K562 (cell line): ENCODE measurements around the gene TSR3. TPM values are rescaled to one million over a fixed set of nuclear protein-coding genes. Genes with fewer than 3 reads are reported as not detected.

Experiments
- ATAC-seq: fragments of 200-7000 bp; cut with Tn5 transposase; 3 replicates; pipeline ENCODE4 v1.9.1; 2020; ENCODE audit warnings: moderate library complexity
- BruUV-seq: library from RNA; stranded (reverse); fragments of 400-500 nt; replicated peaks from 2 replicates; lab custom pipeline; 2021; lab: Mats Ljungman, UMichigan
- CTCF ChIA-PET: fragments of 300-600 bp; formaldehyde crosslinking; extraction: SDS; loops from one replicate; lab custom pipeline; 2021; ENCODE audit warnings: low intra/inter-chr PET ratio; lab: Yijun Ruan, JAX
- POLR2A ChIA-PET: fragments of 300-600, 350-650 bp; sonication (Branson Sonifier 250); formaldehyde crosslinking; extraction: SDS; loops from one replicate; lab custom pipeline; 2021; ENCODE audit warnings: antibody characterized with exemption, inconsistent platforms; lab: Yijun Ruan, JAX
- DNase-seq, 4 experiments: peaks; one replicate each; pipeline versions ENCODE4 v3.0.0 to v3.0.0-alpha.2; 2011 to 2018; ENCODE audit warnings: low spot score in 3 of 4, mixed read lengths in 3 of 4; ENCODE audit errors: extremely low read depth in 1 of 4
- FAIRE-seq: peaks from 2 replicates; lab custom pipeline; 2011; peaks lifted over from hg19 to GRCh38; lab: Jason Lieb, UNC
- H2AFZ ChIP-seq: 2 replicates; pipeline ENCODE4 v1.6.0; 2011; ENCODE audit warnings: low read depth, low read length, control low read depth, inconsistent platforms
- H3K27ac ChIP-seq: fragments of 200-600 bp; 3 replicates; pipeline ENCODE4 v1.8.0; 2011; ENCODE audit warnings: low read depth, mild to moderate bottlenecking, control low read depth, inconsistent platforms, low read length, moderate library complexity, mixed read lengths; ENCODE audit errors: extremely low read depth
- H3K27me3 ChIP-seq, 2 experiments: fragments of 300-600 bp in 1 of 2; 2 replicates in 1 of 2; 3 replicates in 1 of 2; pipeline versions ENCODE4 v1.6.0 to v1.8.0; 2011; ENCODE audit warnings: inconsistent platforms in 2 of 2, low read length in 2 of 2, mild to moderate bottlenecking in 1 of 2, mixed read lengths in 1 of 2, moderate library complexity in 1 of 2; ENCODE audit not compliant: control insufficient read depth in 2 of 2, insufficient read depth in 2 of 2
- H3K36me3 ChIP-seq: fragments of 300-600 bp; 3 replicates; pipeline ENCODE4 v1.8.0; 2011; ENCODE audit warnings: mild to moderate bottlenecking, low read length, inconsistent platforms; ENCODE audit not compliant: control insufficient read depth, insufficient read depth
- H3K4me1 ChIP-seq, 2 experiments: fragments of 200-600 bp in 1 of 2; replicated peaks in 1 of 2; 2 replicates in 1 of 2; 3 replicates in 1 of 2; pipeline versions ENCODE4 v1.5.1 to v1.8.0; 2011; ENCODE audit warnings: inconsistent platforms in 2 of 2, low read length in 2 of 2, mild to moderate bottlenecking in 1 of 2, mixed read lengths in 1 of 2, moderate library complexity in 1 of 2; ENCODE audit not compliant: control insufficient read depth in 2 of 2, insufficient read depth in 2 of 2
- H3K4me2 ChIP-seq: 2 replicates; pipeline ENCODE4 v1.6.1; 2011; ENCODE audit warnings: low read length, control low read depth, inconsistent platforms, mixed read lengths; ENCODE audit not compliant: insufficient read depth
- H3K4me3 ChIP-seq: fragments of 200-600 bp; sonication (generic), shearing (Covaris generic); 2 replicates; pipeline ENCODE4 v1.5.1; 2016; ENCODE audit warnings: control low read depth, inconsistent platforms
- H3K79me2 ChIP-seq: fragments of 200-600 bp; 3 replicates; pipeline ENCODE4 v1.8.0; 2011; ENCODE audit warnings: low read length, inconsistent platforms; ENCODE audit not compliant: control insufficient read depth, insufficient read depth
- H3K9ac ChIP-seq, 2 experiments: 2 replicates each; pipeline versions ENCODE4 v1.6.0 to v1.6.1; 2011; ENCODE audit warnings: low read depth in 2 of 2, low read length in 2 of 2, control low read depth in 1 of 2, inconsistent platforms in 1 of 2, mild to moderate bottlenecking in 1 of 2, mixed read lengths in 1 of 2; ENCODE audit not compliant: insufficient read depth in 1 of 2
- H3K9me1 ChIP-seq: one replicate; pipeline ENCODE4 v1.6.0; 2011; ENCODE audit warnings: inconsistent platforms, mild to moderate bottlenecking, low read length, moderate library complexity; ENCODE audit not compliant: control insufficient read depth, insufficient read depth
- H3K9me3 ChIP-seq: replicated peaks from 2 replicates; pipeline ENCODE4 v1.5.1; 2011; ENCODE audit warnings: low read depth, low read length, inconsistent platforms; ENCODE audit not compliant: control insufficient read depth, insufficient read depth
- H4K20me1 ChIP-seq: replicated peaks from 2 replicates; pipeline ENCODE4 v1.6.1; 2011; ENCODE audit warnings: low read length, inconsistent platforms, mixed read lengths; ENCODE audit not compliant: control insufficient read depth, insufficient read depth
- BRD9 ChIP-seq: fragments of 450-650 bp; IDR thresholded peaks from 2 replicates; pipeline ENCODE4 v1.6.1; 2018; ENCODE audit warnings: low read depth; ENCODE audit not compliant: partially characterized antibody
- FUS ChIP-seq: fragments of 200-400 bp; formaldehyde crosslinking; optimal IDR thresholded peaks from 2 replicates; pipeline ENCODE3; 2017; ENCODE audit warnings: low read depth, low read length
- HMG20B ChIP-seq: fragments of 250-450 bp; sonication (Bioruptor Pico); IDR thresholded peaks from 2 replicates; pipeline ENCODE4 v1.5.0; 2021; ENCODE audit warnings: mild to moderate bottlenecking
- TOE1 ChIP-seq, 2 experiments: fragments of 450-650 bp in 1 of 2; sonication (generic) in 1 of 2; formaldehyde crosslinking in 1 of 2; IDR thresholded peaks; 2 replicates each; pipeline versions ENCODE4 v1.7.1 to v1.8.0; 2016 to 2022; ENCODE audit warnings: borderline replicate concordance in 2 of 2, mild to moderate bottlenecking in 2 of 2, antibody characterized with exemption in 1 of 2, inconsistent platforms in 1 of 2, low read depth in 1 of 2, missing genetic modification reagents in 1 of 2, moderate library complexity in 1 of 2
- ZNF707 ChIP-seq: fragments of 250-450 bp; sonication (Bioruptor Pico); conservative IDR thresholded peaks from 2 replicates; pipeline ENCODE4 v1.8.0; 2022; ENCODE audit warnings: inconsistent platforms, mild to moderate bottlenecking, moderate library complexity
- WGBS: fragments of 100-300 bp; shearing (Covaris generic); methylation state at CpG from one replicate; pipeline ENCODE4 v1.1.6; 2016; ENCODE audit warnings: low coverage, mixed read lengths; ENCODE audit not compliant: insufficient coverage; ENCODE audit errors: missing lambda C conversion rate; 5-methylcytosine and 5-hydroxymethylcytosine counted together
- in situ Hi-C: fragments of 300-500 bp; cut with MboI; formaldehyde crosslinking; loops from 4 replicates; pipeline ENCODE4 v1.15.0; 2018; ENCODE audit warnings: inconsistent platforms, mixed read lengths
- intact Hi-C: fragments of 100-400 bp; cut with micrococcal nuclease; formaldehyde crosslinking; loops from 2 replicates; pipeline ENCODE4 v1.14.2; 2022
- polyA plus RNA-seq, 8 experiments: library from polyadenylated mRNA; depleted of rRNA in 4 of 8; stranded (reverse) in 5 of 8; unstranded in 3 of 8; fragments of >200 nt; fragmentation: Nextera tagmentation in 2 of 8; fragmentation: Illumina TruSeq in 1 of 8; extraction: Ambion mirVana in 2 of 8; extraction: Trizol in 1 of 8; gene quantifications; 2 replicates each; pipeline versions ENCODE4 v1.2.1 to v1.2.3, GENCODE V29; 2011 to 2014; ENCODE audit warnings: inconsistent platforms in 1 of 8, missing spikeins in 1 of 8
- total RNA-seq, 7 experiments: library from RNA; depleted of rRNA in 6 of 7; stranded (reverse); fragments of >200 nt in 6 of 7; fragmentation: Illumina TruSeq in 2 of 7; extraction: Trizol in 2 of 7; gene quantifications; 2 replicates each; pipeline versions ENCODE4 v1.2.1 to v1.2.3, GENCODE V29; 2011 to 2021; ENCODE audit warnings: low replicate concordance in 1 of 7
- TF ChIP-seq, protein P1 (sequence below): sonication (generic); formaldehyde crosslinking; IDR thresholded peaks from 2 replicates; pipeline ENCODE4 v1.8.0; 2023; ENCODE audit warnings: mild to moderate bottlenecking, missing genetic modification reagents
- TF ChIP-seq, protein P2 (sequence below): fragments of 250-450 bp; sonication (Bioruptor Pico); IDR thresholded peaks from 2 replicates; pipeline ENCODE4 v1.8.0; 2022; ENCODE audit warnings: inconsistent platforms, mild to moderate bottlenecking, moderate library complexity, borderline replicate concordance
- TF ChIP-seq, protein P3 (sequence below), 3 experiments: IDR thresholded peaks in 2 of 3; conservative IDR thresholded peaks in 1 of 3; 2 replicates each; pipeline ENCODE4 v1.5.1; 2011 to 2012; ENCODE audit warnings: low read length in 3 of 3, mild to moderate bottlenecking in 3 of 3, control low read depth in 2 of 3, improper control_type of control experiment in 1 of 3, inconsistent platforms in 1 of 3, low read depth in 1 of 3, mixed read lengths in 1 of 3, moderate library complexity in 1 of 3; ENCODE audit not compliant: insufficient read depth in 2 of 3
- TF ChIP-seq, protein P4 (sequence below): fragments of 150-350 bp; IDR thresholded peaks from 2 replicates; pipeline ENCODE4 v1.6.1; 2014; ENCODE audit warnings: low read depth, mild to moderate bottlenecking, low read length, borderline replicate concordance

TSR3 gene
- total and polyA plus RNA-seq, 9 of the 15 experiments (the other 6 are each of a cell fraction or from before 2014, with no cell fraction given), result 1.5 to 74.8 (median 16.5) TPM

DNA sequence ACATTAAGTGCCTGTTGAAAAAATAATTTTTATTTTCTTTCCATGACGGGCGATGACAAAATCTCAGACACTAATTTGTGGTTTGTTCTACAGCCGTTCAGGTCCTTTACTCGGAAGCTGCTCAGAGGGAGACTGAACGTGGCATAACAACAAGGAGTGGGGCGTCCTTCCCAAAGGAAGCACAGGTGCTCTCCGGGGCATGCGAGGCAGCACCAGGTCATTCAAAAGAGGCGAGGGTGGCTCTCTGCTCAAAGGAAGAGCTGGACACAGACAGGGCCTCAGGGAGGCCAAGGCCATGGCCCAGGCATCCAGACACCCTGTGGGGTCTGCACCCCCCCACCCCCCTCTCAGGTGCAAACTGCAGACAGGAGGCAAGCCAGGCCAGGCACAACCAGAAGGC is 46.7 kb upstream of the TSR3 start:
- FAIRE-seq, result no peak
- ChIA-PET POLR2A (interaction anchor here (0.7 to 1.5 kb wide), 3 partner anchors 10 to 20 kb away, joined by 3 to 4 read pairs (median 3); no protein-coding TSS in a partner anchor), CTCF (no interaction called here)
- Histone ChIP-seq H3K9me1 (no peaks in the 10 kb centered on the region), H3K4me3 (no peak overlapping the region), H3K27me3 (no peaks in the 10 kb centered on the region), H3K79me2 (no peaks in the 10 kb centered on the region), H3K36me3 (no peaks in the 10 kb centered on the region)
- in situ Hi-C loops, result no loop called here
- no peak for TF ChIP-seq FUS
- no peak for TF ChIP-seq TOE1 (IDR thresholded peaks at IDR 0.05; ENCODE audit: borderline replicate concordance)
- no peak for TF ChIP-seq TOE1 (CRISPR knock-in tag; IDR thresholded peaks at IDR 0.05; ENCODE audit: borderline replicate concordance, low read depth)
- TF ChIP-seq, protein P1, sequence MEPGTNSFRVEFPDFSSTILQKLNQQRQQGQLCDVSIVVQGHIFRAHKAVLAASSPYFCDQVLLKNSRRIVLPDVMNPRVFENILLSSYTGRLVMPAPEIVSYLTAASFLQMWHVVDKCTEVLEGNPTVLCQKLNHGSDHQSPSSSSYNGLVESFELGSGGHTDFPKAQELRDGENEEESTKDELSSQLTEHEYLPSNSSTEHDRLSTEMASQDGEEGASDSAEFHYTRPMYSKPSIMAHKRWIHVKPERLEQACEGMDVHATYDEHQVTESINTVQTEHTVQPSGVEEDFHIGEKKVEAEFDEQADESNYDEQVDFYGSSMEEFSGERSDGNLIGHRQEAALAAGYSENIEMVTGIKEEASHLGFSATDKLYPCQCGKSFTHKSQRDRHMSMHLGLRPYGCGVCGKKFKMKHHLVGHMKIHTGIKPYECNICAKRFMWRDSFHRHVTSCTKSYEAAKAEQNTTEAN (CRISPR knock-in tag), result no peak
- TF ChIP-seq, protein P2, sequence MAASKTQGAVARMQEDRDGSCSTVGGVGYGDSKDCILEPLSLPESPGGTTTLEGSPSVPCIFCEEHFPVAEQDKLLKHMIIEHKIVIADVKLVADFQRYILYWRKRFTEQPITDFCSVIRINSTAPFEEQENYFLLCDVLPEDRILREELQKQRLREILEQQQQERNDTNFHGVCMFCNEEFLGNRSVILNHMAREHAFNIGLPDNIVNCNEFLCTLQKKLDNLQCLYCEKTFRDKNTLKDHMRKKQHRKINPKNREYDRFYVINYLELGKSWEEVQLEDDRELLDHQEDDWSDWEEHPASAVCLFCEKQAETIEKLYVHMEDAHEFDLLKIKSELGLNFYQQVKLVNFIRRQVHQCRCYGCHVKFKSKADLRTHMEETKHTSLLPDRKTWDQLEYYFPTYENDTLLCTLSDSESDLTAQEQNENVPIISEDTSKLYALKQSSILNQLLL, result no peak
- TF ChIP-seq BRD9, result no peak
- TF ChIP-seq, protein P3, sequence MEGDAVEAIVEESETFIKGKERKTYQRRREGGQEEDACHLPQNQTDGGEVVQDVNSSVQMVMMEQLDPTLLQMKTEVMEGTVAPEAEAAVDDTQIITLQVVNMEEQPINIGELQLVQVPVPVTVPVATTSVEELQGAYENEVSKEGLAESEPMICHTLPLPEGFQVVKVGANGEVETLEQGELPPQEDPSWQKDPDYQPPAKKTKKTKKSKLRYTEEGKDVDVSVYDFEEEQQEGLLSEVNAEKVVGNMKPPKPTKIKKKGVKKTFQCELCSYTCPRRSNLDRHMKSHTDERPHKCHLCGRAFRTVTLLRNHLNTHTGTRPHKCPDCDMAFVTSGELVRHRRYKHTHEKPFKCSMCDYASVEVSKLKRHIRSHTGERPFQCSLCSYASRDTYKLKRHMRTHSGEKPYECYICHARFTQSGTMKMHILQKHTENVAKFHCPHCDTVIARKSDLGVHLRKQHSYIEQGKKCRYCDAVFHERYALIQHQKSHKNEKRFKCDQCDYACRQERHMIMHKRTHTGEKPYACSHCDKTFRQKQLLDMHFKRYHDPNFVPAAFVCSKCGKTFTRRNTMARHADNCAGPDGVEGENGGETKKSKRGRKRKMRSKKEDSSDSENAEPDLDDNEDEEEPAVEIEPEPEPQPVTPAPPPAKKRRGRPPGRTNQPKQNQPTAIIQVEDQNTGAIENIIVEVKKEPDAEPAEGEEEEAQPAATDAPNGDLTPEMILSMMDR (IDR thresholded peaks at IDR 0.05 in 2 of 3, conservative IDR thresholded peaks at IDR 0.05 in 1 of 3; ENCODE audit: insufficient read depth in 2 of 3, low read depth in 1 of 3, low read length in 3 of 3), result no peak
- TF ChIP-seq, protein P4, sequence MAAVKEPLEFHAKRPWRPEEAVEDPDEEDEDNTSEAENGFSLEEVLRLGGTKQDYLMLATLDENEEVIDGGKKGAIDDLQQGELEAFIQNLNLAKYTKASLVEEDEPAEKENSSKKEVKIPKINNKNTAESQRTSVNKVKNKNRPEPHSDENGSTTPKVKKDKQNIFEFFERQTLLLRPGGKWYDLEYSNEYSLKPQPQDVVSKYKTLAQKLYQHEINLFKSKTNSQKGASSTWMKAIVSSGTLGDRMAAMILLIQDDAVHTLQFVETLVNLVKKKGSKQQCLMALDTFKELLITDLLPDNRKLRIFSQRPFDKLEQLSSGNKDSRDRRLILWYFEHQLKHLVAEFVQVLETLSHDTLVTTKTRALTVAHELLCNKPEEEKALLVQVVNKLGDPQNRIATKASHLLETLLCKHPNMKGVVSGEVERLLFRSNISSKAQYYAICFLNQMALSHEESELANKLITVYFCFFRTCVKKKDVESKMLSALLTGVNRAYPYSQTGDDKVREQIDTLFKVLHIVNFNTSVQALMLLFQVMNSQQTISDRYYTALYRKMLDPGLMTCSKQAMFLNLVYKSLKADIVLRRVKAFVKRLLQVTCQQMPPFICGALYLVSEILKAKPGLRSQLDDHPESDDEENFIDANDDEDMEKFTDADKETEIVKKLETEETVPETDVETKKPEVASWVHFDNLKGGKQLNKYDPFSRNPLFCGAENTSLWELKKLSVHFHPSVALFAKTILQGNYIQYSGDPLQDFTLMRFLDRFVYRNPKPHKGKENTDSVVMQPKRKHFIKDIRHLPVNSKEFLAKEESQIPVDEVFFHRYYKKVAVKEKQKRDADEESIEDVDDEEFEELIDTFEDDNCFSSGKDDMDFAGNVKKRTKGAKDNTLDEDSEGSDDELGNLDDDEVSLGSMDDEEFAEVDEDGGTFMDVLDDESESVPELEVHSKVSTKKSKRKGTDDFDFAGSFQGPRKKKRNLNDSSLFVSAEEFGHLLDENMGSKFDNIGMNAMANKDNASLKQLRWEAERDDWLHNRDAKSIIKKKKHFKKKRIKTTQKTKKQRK, result no peak
- 0 out of 2 replicates have a peak, but pooled peaks have one; percentile 52 for TF ChIP-seq ZNF707 (CRISPR knock-in tag)
- no peak for TF ChIP-seq HMG20B (CRISPR knock-in tag)
- TF ChIP-seq, all 486 proteins: peak for 1
- no peak overlapping the region for H3K4me2 ChIP-seq
- H3K9me3 ChIP-seq, result no peaks in the 10 kb centered on the region
- BruUV-seq, result no TSS peak
- H3K27ac ChIP-seq, result no peak overlapping the region
- H2AFZ ChIP-seq, result no peak overlapping the region
- 61% methylated on average over 9 of the region's 9 CpGs for WGBS
- ATAC-seq (no peak), DNase-seq (no peak)
- H4K20me1 ChIP-seq, result no peaks in the 10 kb centered on the region; the same call in 1 of the 2 replicates
- H3K9ac ChIP-seq, result peak overlapping the region in 1 of 2 experiments; percentile 64; a peak in 1 of 4 replicates
- H3K4me1 ChIP-seq, result peaks cover 0 to 43% of the 10 kb centered on the region in 2 experiments; a peak in 2 of 5 replicates
- intact Hi-C loops, result no loop called here
